Fibroblast of lung (primary cell): Measurements from ENCODE around the gene SKP2.

Experiments
- CTCF ChIP-seq, 2 donors: IDR thresholded peaks in 1 of 2; conservative IDR thresholded peaks in 1 of 2; 1 replicate in 1 of 2; 2 replicates in 1 of 2; pipeline ENCODE4 v1.5.1; 2011 to 2012; ENCODE audit warnings: low read length in 2 of 2, control low read depth in 1 of 2, inconsistent platforms in 1 of 2, low read depth in 1 of 2, mild to moderate bottlenecking in 1 of 2
- EZH2 ChIP-seq: IDR thresholded peaks from 2 replicates; pipeline ENCODE4 v1.5.1; 2012; ENCODE audit warnings: low read length, control low read depth, mild to moderate bottlenecking; ENCODE audit errors: missing control alignments

GRCh38 chr5:36156121-36156601 is 4.2 kb downstream of the SKP2 start:
- TF ChIP-seq CTCF (conservative IDR thresholded peaks at IDR 0.05 in 1 of 2, IDR thresholded peaks at IDR 0.05 in 1 of 2; ENCODE audit: low read depth in 1 of 2, low read length in 2 of 2) = no peak
- TF ChIP-seq EZH2 = no peak
